H1 (cell line): ENCODE data around the gene GHRHR. TPM values are rescaled to one million over a fixed set of nuclear protein-coding genes. Genes with fewer than 3 reads are reported as not detected.

Experiments
- CTCF ChIA-PET: fragments of 300-600 bp; sonication (Branson Sonifier 250); formaldehyde crosslinking; loops from one replicate; lab custom pipeline; 2021; ENCODE audit not compliant: partially characterized antibody; lab: Charles Lee
- POLR2A ChIA-PET: fragments of 300-600 bp; sonication (Branson Sonifier 250); formaldehyde crosslinking; loops from one replicate; lab custom pipeline; 2021; ENCODE audit warnings: inconsistent platforms; ENCODE audit not compliant: partially characterized antibody; lab: Charles Lee
- DNase-seq, 2 experiments: peaks; one replicate each; pipeline versions ENCODE4 v3.0.0 to v3.0.0-alpha.2; 2010 to 2022; ENCODE audit warnings: low spot score in 2 of 2, low read depth in 1 of 2, mixed read lengths in 1 of 2
- FAIRE-seq: peaks from 2 replicates; lab custom pipeline; 2011; peaks lifted over from hg19 to GRCh38; lab: Jason Lieb, UNC
- H2AFZ ChIP-seq: 2 replicates; pipeline ENCODE4 v1.8.1; 2012; ENCODE audit warnings: low read length, inconsistent platforms
- H2AK5ac ChIP-seq: 2 replicates; pipeline ENCODE4 v1.6.1; 2013; ENCODE audit warnings: low read depth, low read length
- H2BK120ac ChIP-seq: replicated peaks from 2 replicates; pipeline ENCODE3; 2013; ENCODE audit warnings: low read depth, low read length, inconsistent platforms
- H2BK12ac ChIP-seq: 2 replicates; pipeline ENCODE4 v1.6.1; 2013; ENCODE audit warnings: low read depth, low read length
- H2BK15ac ChIP-seq: 2 replicates; pipeline ENCODE4 v1.6.1; 2013; ENCODE audit warnings: low read length
- H2BK20ac ChIP-seq: 2 replicates; pipeline ENCODE4 v1.6.1; 2013; ENCODE audit warnings: low read length
- H2BK5ac ChIP-seq: 2 replicates; pipeline ENCODE4 v1.6.1; 2013; ENCODE audit warnings: low read depth, low read length
- H3K14ac ChIP-seq: 2 replicates; pipeline ENCODE4 v1.6.1; 2013; ENCODE audit warnings: inconsistent platforms; ENCODE audit not compliant: insufficient read length
- H3K18ac ChIP-seq: 2 replicates; pipeline ENCODE4 v1.6.1; 2013; ENCODE audit warnings: low read length; ENCODE audit errors: extremely low read depth
- H3K23ac ChIP-seq: 2 replicates; pipeline ENCODE4 v1.6.1; 2013; ENCODE audit warnings: inconsistent platforms; ENCODE audit not compliant: insufficient read length
- H3K23me2 ChIP-seq: 2 replicates; pipeline ENCODE4 v1.6.1; 2013; ENCODE audit warnings: low read depth, low read length
- H3K27ac ChIP-seq: 2 replicates; pipeline ENCODE4 v1.6.1; 2011; ENCODE audit warnings: low read depth, low read length, inconsistent platforms
- H3K27me3 ChIP-seq, 4 experiments: replicated peaks in 1 of 4; 1 replicate in 1 of 4; 2 replicates in 3 of 4; pipeline versions ENCODE4 v1.6.1 to v1.8.1; 2011 to 2013; ENCODE audit warnings: low read length in 3 of 4, mild to moderate bottlenecking in 3 of 4, inconsistent platforms in 2 of 4, mixed read lengths in 2 of 4, moderate library complexity in 1 of 4; ENCODE audit not compliant: control insufficient read depth in 3 of 4, insufficient read depth in 3 of 4; ENCODE audit errors: extremely low read depth in 1 of 4
- H3K36me3 ChIP-seq, 4 experiments: 2 replicates each; pipeline versions ENCODE4 v1.6.1 to v1.8.1; 2011 to 2013; ENCODE audit warnings: mild to moderate bottlenecking in 4 of 4, low read length in 3 of 4, moderate library complexity in 2 of 4, control low read depth in 1 of 4, inconsistent platforms in 1 of 4; ENCODE audit not compliant: insufficient read depth in 4 of 4, control insufficient read depth in 2 of 4
- H3K4ac ChIP-seq: replicated peaks from 2 replicates; pipeline ENCODE3; 2013; ENCODE audit warnings: low read length, low read depth, mixed read lengths, inconsistent platforms; ENCODE audit not compliant: insufficient read length
- H3K4me1 ChIP-seq, 4 experiments: replicated peaks in 1 of 4; 1 replicate in 1 of 4; 2 replicates in 3 of 4; pipeline versions ENCODE4 v1.6.1 to v1.8.1; 2011 to 2013; ENCODE audit warnings: low read length in 3 of 4, inconsistent platforms in 2 of 4, mixed read lengths in 1 of 4; ENCODE audit not compliant: insufficient read depth in 4 of 4, control insufficient read depth in 3 of 4
- H3K4me2 ChIP-seq, 2 experiments: 2 replicates each; pipeline versions ENCODE4 v1.6.1 to v1.8.1; 2011 to 2013; ENCODE audit warnings: low read depth in 2 of 2, low read length in 2 of 2, control low read depth in 1 of 2, inconsistent platforms in 1 of 2, mild to moderate bottlenecking in 1 of 2; ENCODE audit not compliant: insufficient read depth in 1 of 2
- H3K4me3 ChIP-seq, 4 experiments: fragments of 200-600, 300-600 bp in 1 of 4; sonication (generic), shearing (Covaris generic), sonication (Bioruptor Twin) in 1 of 4; 2 replicates each; pipeline versions ENCODE4 v1.5.1 to v1.8.1; 2011 to 2016; ENCODE audit warnings: low read length in 4 of 4, low read depth in 3 of 4, control low read depth in 2 of 4, inconsistent platforms in 2 of 4, mild to moderate bottlenecking in 2 of 4, mixed read lengths in 1 of 4, moderate library complexity in 1 of 4; ENCODE audit not compliant: insufficient read depth in 2 of 4; ENCODE audit errors: extremely low read depth in 1 of 4
- H3K56ac ChIP-seq: replicated peaks from 2 replicates; pipeline ENCODE3; 2013; ENCODE audit warnings: low read depth, mild to moderate bottlenecking, mixed read lengths, low read length, inconsistent platforms; ENCODE audit not compliant: insufficient read length
- H3K79me1 ChIP-seq: 2 replicates; pipeline ENCODE4 v1.6.1; 2013; ENCODE audit warnings: low read depth, low read length, control low read depth
- H3K79me2 ChIP-seq, 2 experiments: 2 replicates each; pipeline versions ENCODE4 v1.6.1 to v1.8.1; 2012 to 2013; ENCODE audit warnings: low read length in 2 of 2, mild to moderate bottlenecking in 2 of 2, inconsistent platforms in 1 of 2; ENCODE audit not compliant: insufficient read depth in 2 of 2, control insufficient read depth in 1 of 2
- H3K9ac ChIP-seq, 4 experiments: replicated peaks in 1 of 4; 1 replicate in 1 of 4; 2 replicates in 3 of 4; pipeline versions ENCODE4 v1.6.1 to v1.8.1; 2011 to 2013; ENCODE audit warnings: low read depth in 3 of 4, low read length in 3 of 4, control low read depth in 2 of 4, mild to moderate bottlenecking in 2 of 4, moderate library complexity in 2 of 4, inconsistent platforms in 1 of 4; ENCODE audit errors: extremely low read depth in 1 of 4
- H3K9me3 ChIP-seq, 2 experiments: 2 replicates each; pipeline versions ENCODE4 v1.6.1 to v1.8.1; 2012 to 2013; ENCODE audit warnings: mild to moderate bottlenecking in 2 of 2, moderate library complexity in 2 of 2, control low read depth in 1 of 2, inconsistent platforms in 1 of 2, low read depth in 1 of 2, low read length in 1 of 2, mixed read lengths in 1 of 2; ENCODE audit not compliant: insufficient read depth in 2 of 2
- H4K20me1 ChIP-seq, 2 experiments: replicated peaks in 1 of 2; 2 replicates each; pipeline versions ENCODE3 to v1.8.1; 2011 to 2013; ENCODE audit warnings: inconsistent platforms in 2 of 2, low read length in 2 of 2, mild to moderate bottlenecking in 1 of 2; ENCODE audit not compliant: insufficient read depth in 2 of 2, control insufficient read depth in 1 of 2
- H4K5ac ChIP-seq: 2 replicates; pipeline ENCODE4 v1.6.1; 2013; ENCODE audit warnings: low read length, low read depth, mixed read lengths, inconsistent platforms; ENCODE audit not compliant: insufficient read length
- H4K8ac ChIP-seq: 2 replicates; pipeline ENCODE4 v1.8.0; 2013; ENCODE audit warnings: mild to moderate bottlenecking, moderate library complexity, low read length, inconsistent platforms; ENCODE audit not compliant: insufficient read depth; ENCODE audit errors: extremely low read depth
- H4K91ac ChIP-seq: replicated peaks from 2 replicates; pipeline ENCODE3; 2013; ENCODE audit warnings: low read length, mixed read lengths, inconsistent platforms; ENCODE audit not compliant: insufficient read length
- EP300 ChIP-seq, 2 experiments: IDR thresholded peaks; 1 replicate in 1 of 2; 2 replicates in 1 of 2; pipeline ENCODE4 v1.6.1; 2011 to 2012; ENCODE audit warnings: low read depth in 2 of 2, low read length in 2 of 2, mild to moderate bottlenecking in 2 of 2, borderline replicate concordance in 1 of 2, inconsistent platforms in 1 of 2, moderate library complexity in 1 of 2
- JUND ChIP-seq: IDR thresholded peaks from 2 replicates; pipeline ENCODE4 v1.6.1; 2011; ENCODE audit warnings: mild to moderate bottlenecking, improper control_type of control experiment, low read length
- POU5F1 ChIP-seq: IDR thresholded peaks from 2 replicates; pipeline ENCODE4 v1.6.1; 2011; ENCODE audit warnings: low read depth, mild to moderate bottlenecking, low read length, moderate library complexity
- TEAD4 ChIP-seq: IDR thresholded peaks from 2 replicates; pipeline ENCODE4 v1.6.1; 2012; ENCODE audit warnings: low read depth, low read length, inconsistent platforms, mixed read lengths
- WGBS, 2 experiments: shearing (Covaris generic) in 1 of 2; methylation state at CpG; one replicate each; pipeline versions ENCODE4 v1.1.6 to v1.1.7; 2013 to 2015; ENCODE audit warnings: low lambda C conversion rate in 2 of 2, mixed read lengths in 2 of 2, inconsistent platforms in 1 of 2, low coverage in 1 of 2, missing lambda C conversion rate in 1 of 2; ENCODE audit not compliant: insufficient replicate concordance in 2 of 2, insufficient coverage in 1 of 2, insufficient read length in 1 of 2; ENCODE audit errors: extremely low coverage in 1 of 2, missing lambda C conversion rate in 1 of 2; 5-methylcytosine and 5-hydroxymethylcytosine counted together
- polyA plus RNA-seq, 7 experiments: library from polyadenylated mRNA; depleted of rRNA in 3 of 7; stranded (reverse) in 5 of 7; unstranded in 2 of 7; fragments of >200 nt in 5 of 7; fragments of 200-250 nt in 2 of 7; gene quantifications; 1 replicate in 5 of 7; 2 replicates in 1 of 7; 4 replicates in 1 of 7; pipeline versions ENCODE4 v1.2.1 to v1.2.3, GENCODE V29; 2011 to 2013; ENCODE audit warnings: missing spikeins in 2 of 7, mixed read lengths in 2 of 7
- total RNA-seq: library from RNA; stranded (reverse); fragmentation: NEBNext Ultra II Directional; extraction: Animal tissue kit (Norgen Biotek cat#: 25700); gene quantifications from 2 replicates; pipeline ENCODE4 v1.2.1, GENCODE V29; 2021
- TF ChIP-seq, protein P1 (sequence below): IDR thresholded peaks from 2 replicates; pipeline ENCODE4 v1.6.1; 2011; ENCODE audit warnings: low read depth, mild to moderate bottlenecking, low read length; ENCODE audit not compliant: insufficient read depth

Gene GHRHR
- total and polyA plus RNA-seq, 2 of the 8 experiments (the other 6 are each of a cell fraction or from before 2014, with no cell fraction given): 0.60 to 6.5 TPM

DNA sequence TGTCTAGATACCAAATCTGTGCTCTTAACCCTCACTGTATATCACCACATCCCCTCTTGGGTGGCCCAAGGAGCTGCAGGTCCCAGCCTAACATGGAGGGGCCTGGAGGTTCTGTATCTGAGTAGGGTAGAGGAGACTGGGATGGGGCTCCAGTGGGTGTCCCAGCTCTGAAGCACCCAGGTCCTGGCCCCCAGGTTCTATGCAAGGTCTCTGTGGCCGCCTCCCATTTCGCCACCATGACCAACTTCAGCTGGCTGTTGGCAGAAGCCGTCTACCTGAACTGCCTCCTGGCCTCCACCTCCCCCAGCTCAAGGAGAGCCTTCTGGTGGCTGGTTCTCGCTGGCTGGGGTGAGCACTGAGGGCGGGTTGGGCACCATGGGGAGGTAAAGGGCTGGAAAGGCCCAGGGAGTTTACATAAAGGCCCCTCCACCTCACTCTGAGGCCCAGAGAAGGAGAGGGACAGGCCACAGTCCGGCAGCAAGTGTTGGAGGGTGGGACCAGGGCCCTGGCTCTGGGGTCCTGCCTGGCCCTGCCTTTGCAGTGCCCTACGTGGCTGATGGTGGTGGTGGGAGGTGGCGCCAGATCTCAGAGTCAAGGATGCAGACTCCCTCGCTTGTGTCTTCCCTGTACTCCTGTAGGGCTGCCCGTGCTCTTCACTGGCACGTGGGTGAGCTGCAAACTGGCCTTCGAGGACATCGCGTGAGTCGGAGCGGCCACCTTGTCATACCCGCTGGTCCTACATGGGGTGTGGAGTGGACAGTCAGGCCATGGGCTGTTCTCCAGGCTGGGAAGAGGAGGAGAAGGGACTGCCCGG lies 10.2 kb downstream of the GHRHR start:
- Histone ChIP-seq H3K23me2 (peaks cover 2% of the 10 kb centered on the region; the same call in 1 of the 2 replicates), H3K4me1 (peaks cover 0 to 7% (median 4%) of the 10 kb centered on the region in 4 experiments; a peak in 4 of 7 replicates), H2AK5ac (no peak overlapping the region), H3K79me2 (no peaks in the 10 kb centered on the region), H3K23ac (no peak overlapping the region), H3K36me3 (no peaks in the 10 kb centered on the region), H3K27me3 (no peaks in the 10 kb centered on the region; a peak in 2 of 7 replicates), H3K27ac (no peak overlapping the region), H3K56ac (no peak overlapping the region), H2BK15ac (no peak overlapping the region), H3K79me1 (no peaks in the 10 kb centered on the region), H2BK20ac (no peak overlapping the region), H3K14ac (no peak overlapping the region), H3K4me3 (no peak overlapping the region), H4K91ac (peak overlapping the region; percentile 61), H4K5ac (no peak overlapping the region), H4K8ac (no peak overlapping the region), H3K18ac (no peak overlapping the region), H2BK120ac (peak overlapping the region; percentile 24), H2BK5ac (no peak overlapping the region), H3K9ac (no peak overlapping the region), H3K4ac (peak overlapping the region; percentile 36), H2BK12ac (peak overlapping the region; percentile 75; the same call in 1 of the 2 replicates), H2AFZ (peak overlapping the region; percentile 91; the same call in 1 of the 2 replicates), H4K20me1 (no peaks in the 10 kb centered on the region), H3K9me3 (no peaks in the 10 kb centered on the region), H3K4me2 (no peak overlapping the region)
- DNase-seq (no peak), FAIRE-seq (no peak)
- ChIA-PET CTCF (interaction anchor here (0.5 to 26.1 kb wide), 43 partner anchors 10 to 1220 kb away, joined by 3 to 309 read pairs (median 4); partner anchors contain the start of genes AQP1, CRHR2 and GHRHR), POLR2A (interaction anchor here (1.2 kb wide), 1 partner anchor 35 kb away, joined by 4 read pairs; no protein-coding TSS in a partner anchor)
- WGBS, 2 experiments: 89% methylated on average over 12 of the region's 18 CpGs; no CpG with 5 or more reads in 1 of the 2 experiments
- TF ChIP-seq POU5F1: no peak
- TF ChIP-seq TEAD4: no peak
- no peak for TF ChIP-seq EP300 (IDR thresholded peaks at IDR 0.05; ENCODE audit: borderline replicate concordance in 1 of 2, low read depth in 2 of 2, low read length in 2 of 2)
- TF ChIP-seq JUND: no peak
- TF ChIP-seq, protein P1, sequence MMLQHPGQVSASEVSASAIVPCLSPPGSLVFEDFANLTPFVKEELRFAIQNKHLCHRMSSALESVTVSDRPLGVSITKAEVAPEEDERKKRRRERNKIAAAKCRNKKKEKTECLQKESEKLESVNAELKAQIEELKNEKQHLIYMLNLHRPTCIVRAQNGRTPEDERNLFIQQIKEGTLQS: no peak
